CD4-positive, alpha-beta T cell treated with Interleukin-17A for 1 hour (primary cell): Measurements from ENCODE around the gene LRRC34.

Source experiments
- DNase-seq: peaks from one replicate; pipeline ENCODE4 v3.0.0-alpha.2; 2020

The LRRC34 gene, protein sequence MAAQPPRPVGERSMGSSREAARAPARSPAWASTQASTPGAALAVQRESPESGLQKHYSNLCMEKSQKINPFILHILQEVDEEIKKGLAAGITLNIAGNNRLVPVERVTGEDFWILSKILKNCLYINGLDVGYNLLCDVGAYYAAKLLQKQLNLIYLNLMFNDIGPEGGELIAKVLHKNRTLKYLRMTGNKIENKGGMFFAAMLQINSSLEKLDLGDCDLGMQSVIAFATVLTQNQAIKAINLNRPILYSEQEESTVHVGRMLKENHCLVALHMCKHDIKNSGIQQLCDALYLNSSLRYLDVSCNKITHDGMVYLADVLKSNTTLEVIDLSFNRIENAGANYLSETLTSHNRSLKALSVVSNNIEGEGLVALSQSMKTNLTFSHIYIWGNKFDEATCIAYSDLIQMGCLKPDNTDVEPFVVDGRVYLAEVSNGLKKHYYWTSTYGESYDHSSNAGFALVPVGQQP

DNA sequence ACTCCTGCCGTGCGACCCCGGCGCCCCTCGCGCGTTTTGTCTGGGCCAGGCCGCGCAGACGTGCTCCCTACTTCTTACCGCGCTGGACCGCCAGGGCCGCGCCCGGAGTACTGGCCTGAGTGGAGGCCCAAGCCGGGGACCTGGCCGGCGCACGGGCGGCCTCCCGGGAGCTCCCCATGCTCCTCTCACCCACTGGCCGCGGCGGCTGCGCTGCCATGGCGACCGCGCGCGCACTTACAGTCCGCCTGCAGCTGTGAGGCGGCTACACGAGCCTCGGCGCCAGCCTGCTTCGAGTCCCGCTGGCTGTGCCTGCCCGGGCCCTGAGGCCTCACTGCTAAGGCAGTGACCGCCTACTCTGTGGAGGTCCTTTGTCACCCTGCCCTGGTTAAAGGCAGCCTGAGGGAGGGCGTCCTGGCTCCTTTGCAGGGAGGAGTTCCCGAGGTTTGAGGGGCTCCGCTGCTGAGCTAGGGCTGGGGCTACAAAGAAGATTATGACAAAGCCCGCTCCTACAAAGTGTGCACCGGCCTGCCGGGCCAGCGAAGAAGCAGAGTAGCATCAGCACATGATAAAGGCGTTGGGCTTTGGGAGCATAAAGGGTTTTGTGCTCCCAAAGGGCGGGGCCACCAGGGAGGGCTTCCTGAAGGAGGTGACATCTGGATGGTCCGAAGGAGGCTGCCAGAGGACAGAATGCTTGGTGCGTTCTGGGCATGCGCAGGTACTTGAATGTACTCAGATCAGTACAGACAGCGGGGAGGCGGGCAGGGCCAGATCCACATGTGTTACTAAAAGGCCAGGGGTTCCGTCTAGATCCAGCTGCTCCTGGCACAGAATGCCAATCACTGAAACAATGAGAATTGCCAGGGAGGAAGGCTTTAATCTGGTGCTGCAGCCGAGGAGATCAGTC lies at the start of gene LRRC34, which contains the start of gene LRRIQ4:
Gene LRRC34 (minus strand): TSS at position 573 of the 904 bp plus-strand sequence. CDS start 356 bp downstream, at position 217.
Gene LRRIQ4 (plus strand): TSS at position 539 of the 904 bp plus-strand sequence. CDS start 9,052 bp downstream, outside the sequence.
- DNase-seq: peak; percentile 71

DNA sequence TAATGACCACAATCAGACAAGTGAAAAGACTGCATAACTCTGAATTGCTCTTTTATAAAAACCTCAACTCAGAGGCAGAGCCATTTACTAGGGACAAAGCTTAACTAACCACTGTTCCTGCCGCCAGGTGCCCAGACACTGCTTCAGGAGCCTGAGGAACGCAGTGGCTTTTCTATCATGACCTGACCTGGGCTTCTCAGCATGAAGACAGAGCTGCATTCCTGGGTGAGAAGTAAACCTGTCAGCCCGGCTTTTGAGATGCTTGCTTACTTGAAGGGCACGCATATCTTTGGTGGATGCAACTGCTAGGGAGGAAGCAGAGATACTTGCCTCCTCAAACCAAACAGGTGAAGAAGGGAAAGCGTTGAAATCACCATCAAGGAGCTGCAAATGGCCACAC lies 49.2 kb upstream of the LRRC34 start:
- DNase-seq: no peak

DNA sequence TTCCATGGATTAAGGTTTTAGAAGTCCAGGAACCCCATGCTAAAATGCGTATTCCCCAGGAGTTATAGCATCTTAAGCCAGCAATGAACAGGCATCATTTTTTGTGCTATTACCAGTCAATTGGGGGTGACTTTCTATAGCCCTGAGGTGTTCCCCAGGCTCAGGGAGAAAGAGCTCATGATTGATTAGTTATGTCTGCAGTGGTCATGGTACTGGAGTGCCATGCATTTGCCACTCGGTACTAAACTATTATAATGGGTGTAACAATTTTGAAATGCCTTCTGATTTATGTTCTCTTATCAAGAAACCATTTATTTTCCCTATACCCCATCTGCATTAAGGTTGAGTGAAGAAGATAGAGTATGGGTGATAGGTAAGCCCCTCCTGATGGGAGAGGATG lies 45.1 kb upstream of the LRRC34 start:
- DNase-seq: no peak

DNA sequence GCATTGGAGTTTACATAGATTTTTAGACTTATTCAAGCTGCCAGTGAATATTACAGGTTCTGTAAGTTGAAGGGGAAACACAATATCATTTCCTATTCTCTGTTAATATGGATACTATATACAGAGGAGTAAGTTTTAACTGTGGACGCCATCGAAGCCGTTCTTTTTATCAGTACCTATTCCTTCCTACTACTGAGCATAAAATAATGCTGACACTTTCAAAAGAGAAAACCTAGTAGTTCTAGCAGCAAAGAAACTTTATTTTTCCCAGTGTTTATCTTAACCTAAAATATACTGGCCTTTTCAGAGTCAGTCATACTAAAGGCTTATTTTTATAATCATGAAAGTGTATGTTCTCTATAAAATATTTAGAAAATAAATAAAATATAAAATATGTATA lies 42.8 kb upstream of the LRRC34 start:
- no peak for DNase-seq

DNA sequence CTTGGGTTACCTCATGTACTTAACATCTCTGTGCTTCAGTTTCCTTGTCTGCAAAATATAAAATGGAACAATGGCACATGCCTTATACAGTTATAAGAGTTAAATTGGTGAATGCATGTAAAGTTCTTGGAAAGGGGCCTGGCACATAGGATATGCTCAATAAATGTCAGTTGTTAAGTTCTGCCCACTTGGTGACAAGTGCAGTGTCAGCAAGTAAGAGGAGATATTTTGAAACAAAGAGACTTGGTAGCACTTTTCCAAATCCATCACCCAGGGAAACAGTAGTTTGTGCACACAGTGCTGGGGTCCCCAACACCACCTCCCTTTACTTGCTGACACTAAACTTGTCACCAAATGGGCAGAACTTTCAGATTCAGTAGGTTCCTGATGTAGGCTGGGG lies 37.9 kb upstream of the LRRC34 start:
- DNase-seq: no peak

DNA sequence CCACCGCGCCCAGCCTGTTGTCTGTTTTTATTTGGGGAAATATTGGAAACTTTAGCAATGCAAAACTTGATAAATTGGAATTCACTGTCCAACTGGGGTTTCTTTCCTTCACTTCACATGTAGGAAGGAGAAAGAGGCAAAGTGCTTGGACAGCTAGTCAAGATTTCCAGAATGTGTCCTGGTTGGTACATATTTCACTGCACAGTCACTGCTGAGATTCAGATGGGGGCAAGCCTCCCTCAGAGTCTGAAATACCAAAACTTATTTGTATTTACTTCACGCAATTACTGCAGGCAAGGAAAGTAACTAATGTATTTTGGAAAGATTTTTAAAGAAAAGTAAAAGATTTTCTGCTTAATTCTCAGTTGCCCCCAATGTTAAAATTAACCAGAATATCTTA lies 36.0 kb upstream of the LRRC34 start:
- no peak for DNase-seq

DNA sequence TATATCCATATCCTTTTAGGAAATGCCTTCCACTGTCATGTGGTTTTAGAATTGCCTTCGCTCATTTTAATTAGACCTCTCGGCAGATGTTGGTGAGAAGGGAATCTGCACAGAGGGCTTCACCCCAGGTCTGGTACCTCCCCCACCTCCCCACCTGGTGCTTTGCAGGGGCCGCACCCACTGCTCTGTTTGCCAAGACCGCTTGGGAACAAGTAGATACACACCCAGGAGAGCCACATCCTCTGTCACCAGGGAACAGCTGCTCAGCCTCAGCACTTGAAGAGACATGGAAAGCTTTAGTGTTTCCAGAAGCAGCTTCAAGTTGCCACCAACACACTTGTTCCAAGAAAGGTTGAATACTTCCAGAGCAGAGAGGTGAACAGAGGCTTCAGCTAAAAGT lies 35.2 kb upstream of the LRRC34 start:
- DNase-seq: no peak

DNA sequence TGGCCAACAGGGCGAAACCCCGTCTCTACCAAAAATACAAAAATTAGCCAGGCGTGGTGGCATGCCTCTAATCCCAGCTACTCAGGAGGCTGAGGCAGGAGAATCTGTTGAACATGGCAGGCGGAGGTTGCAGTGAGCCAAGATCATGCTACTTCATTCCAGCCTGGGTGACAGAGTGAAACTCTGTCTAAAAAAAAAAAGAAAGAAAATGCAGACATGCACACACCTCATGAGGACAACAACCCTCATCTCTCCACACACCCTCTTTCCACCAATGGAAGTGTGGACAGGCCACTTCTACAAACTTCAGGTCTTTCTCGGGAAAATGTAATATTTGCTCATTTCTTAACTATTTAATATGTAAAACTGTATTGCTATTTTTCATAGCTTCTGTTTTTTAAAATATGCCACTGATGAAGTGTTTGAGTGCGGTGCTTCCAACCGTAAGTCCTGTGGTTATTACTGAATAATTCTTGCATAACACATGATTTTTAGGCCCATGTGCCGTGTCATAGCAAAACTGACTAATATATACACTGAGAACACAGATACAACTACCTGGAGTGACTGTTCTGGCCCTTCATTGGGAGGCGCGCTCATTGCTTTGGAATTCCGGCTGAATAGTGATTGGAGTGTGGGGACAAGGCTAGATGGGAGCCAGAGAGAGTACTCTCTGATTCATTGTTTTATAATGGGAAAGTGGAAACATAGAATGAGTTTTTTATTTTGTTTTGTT lies 33.9 kb upstream of the LRRC34 start:
- no peak for DNase-seq

DNA sequence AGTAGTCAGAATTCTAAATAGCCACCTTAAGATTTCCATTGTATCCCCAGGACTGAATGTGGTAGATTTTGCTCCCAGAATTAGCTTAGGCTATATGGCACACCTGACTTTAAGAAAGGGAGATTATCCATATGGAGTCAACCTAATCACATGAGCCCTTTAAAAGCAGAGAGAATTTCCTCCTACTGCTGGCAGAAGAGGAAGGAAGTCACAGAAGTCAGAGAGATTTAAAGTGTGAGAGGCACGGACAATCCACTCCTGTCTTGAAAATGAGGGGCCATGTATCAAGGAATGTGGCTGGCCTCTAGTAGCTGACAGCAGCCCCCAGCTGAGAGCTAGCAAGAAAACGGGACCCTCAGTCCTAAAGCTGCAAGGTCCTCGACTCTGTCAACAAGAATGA lies 30.3 kb upstream of the LRRC34 start:
- no peak for DNase-seq

DNA sequence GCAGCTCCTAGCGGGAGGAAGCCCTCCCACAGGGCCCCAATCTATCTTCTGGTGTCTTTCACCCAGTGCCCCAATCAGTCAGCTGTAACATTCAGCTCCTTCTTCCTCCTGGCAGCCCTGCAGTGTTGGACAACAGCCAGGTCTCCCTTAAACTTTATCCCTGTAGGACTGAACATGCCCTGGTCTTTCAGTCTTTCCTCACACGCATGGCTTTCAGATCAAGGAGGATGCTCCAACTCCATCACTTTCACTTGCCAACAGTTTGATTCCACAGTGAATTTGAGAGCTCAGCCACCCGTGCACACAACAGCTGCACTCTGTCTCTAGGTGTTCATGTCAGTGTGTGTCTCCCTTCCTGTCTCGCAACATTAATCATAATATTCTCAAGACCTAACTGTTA lies 28.5 kb upstream of the LRRC34 start:
- DNase-seq: no peak

DNA sequence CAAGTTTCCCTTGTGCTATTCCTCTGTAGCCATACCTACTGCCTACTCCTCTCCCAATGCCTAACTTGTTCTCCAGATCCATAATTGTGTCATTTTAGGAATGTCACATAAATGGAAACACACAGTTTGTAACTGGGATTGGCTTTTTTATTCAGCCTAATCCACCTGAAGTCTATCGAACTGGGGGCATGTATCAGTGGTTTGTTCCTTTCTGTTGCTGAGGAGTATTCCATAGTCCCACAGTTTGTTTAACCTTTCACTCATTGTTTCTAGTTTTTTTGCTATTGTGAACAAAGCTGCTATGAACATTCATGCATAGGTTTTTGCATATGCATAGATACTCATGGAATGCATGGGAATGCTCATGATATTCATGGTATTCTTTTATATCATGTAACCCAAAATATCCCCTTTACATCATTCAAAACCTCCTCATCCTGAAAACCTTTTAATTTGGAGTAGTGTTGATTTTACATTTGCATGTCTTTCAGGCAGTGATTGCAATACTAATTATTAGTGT lies 25.9 kb upstream of the LRRC34 start:
- no peak for DNase-seq

DNA sequence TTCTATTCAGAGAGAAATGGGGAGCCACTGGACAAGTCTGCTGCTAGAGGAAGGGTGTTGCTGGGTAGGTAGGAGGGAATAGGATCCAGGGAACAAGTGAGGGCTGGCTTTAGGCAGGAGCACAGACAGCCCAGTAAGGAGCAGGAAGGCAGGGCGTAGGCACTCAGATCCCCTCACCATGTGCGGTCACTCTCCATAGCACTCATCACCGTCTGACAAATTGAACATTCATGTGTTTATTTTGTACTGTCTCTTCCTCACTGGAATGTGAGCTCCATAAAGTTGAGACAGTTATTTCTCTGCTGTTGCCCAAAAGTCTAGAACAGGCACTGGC lies 24.2 kb upstream of the LRRC34 start:
- no peak for DNase-seq

DNA sequence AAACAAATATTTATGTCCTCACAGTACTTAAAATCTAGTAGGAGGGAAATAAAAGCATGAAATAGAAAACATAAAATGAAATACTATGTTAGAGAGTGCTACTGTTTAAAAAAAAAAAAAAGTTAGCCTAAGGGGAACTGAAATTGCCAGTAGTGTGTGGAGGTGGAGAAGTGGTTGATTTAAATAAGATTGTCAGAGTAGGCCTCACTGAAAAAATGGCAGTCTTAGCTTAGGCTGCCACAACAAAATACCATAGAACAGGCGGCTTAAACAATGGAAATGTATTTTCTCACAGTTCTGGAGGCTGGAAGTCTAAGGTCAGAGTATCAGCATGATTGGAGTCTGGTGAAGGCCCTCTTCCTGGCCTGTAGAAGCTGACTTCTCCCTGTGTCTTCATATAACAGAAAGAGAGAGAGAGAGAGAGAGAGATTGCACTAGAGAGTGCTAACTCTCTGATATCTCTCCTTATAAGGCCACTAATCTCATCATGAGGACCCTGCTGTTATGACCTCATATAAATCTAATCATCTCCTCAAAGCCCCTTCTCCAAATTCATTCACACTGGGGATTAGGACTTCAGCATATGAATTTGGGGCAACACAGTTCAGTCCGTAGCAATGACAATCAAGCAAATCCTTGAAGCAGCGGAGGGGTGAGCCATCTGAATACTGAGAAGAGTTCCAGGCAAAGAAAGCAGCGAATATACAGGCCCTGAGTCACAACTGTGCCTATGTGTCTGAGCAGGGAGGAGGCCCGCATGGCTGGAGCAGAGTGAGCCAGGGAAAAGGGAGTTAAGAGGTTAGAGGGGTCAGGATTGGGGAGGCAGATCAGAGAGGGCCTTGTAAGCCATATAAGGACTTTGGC lies 23.6 kb upstream of the LRRC34 start:
- no peak for DNase-seq

DNA sequence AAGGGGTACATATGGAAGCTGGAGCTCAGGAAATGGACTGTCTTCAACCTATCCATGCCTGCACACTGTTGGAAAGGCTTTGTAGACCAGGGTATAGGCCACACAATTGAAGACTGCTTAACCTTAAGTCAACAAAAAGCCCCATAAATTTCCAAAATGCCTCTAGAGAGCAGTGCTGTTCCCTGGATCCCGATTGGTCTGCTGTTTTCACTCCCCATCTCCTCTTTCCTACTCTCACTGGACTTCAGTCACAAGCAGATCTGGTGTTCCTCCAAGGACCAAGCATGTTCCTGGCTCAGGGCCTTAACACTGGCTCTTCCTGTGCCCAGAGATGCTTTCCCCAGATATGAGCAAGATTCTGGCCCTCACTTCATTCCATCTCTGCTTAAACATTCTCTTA lies 22.8 kb upstream of the LRRC34 start:
- DNase-seq: no peak

DNA sequence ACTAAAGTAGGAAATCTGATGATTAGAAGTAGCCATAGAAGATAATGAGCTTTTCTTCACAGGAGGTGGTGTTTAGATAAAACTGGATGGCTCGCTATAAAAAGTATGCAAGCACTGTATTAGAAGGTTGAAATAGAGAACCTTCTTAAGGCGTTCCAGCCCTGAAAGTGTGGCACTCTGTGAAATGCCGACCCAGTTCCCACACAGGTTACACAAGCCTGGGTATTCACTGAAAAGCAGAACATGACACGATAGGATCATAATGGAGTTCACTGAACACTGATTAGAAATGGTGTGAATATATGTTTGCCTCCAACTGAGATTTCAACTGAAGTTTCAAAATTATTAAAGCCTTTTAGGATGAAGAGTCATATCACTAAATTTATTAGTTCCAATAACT lies 15.0 kb upstream of the LRRC34 start:
- no peak for DNase-seq

DNA sequence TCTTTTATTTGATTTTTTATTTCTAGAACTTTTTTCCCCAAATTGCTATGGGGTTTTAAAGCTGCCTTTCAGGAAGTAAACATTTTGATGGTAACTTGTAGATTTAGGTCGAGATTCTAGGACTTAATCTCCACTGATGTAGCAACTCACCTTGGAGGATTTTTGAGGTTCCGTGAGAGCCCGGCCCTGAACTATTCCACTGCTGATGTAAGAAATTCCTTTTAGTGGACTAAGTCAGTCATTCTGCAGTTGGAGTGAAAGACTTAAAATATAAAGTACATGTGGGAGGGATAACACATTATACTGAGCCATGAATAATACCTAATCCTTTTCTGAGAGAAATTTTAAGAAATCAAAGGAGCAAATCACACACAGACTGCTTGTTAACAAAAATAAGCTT lies 12.6 kb upstream of the LRRC34 start:
- no peak for DNase-seq

DNA sequence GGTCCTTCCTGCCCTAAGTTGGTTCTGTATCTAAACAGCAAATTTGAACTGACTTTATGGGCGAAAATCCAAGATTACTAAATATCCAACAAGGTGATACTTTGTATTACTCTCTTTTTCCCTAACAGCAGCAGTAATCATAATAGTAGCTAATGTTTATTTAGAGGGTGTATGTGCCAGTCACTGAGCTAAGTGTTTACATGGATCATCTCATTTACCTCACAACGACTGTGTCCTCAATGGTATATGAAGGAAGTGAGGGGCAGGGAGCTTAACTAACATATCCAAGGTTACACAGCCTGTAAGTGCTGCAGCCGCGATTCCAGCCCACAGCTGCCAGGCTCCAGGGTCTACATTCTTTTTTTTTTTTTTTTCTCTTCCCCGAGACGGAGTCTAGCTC lies 10.3 kb upstream of the LRRC34 start:
- no peak for DNase-seq

DNA sequence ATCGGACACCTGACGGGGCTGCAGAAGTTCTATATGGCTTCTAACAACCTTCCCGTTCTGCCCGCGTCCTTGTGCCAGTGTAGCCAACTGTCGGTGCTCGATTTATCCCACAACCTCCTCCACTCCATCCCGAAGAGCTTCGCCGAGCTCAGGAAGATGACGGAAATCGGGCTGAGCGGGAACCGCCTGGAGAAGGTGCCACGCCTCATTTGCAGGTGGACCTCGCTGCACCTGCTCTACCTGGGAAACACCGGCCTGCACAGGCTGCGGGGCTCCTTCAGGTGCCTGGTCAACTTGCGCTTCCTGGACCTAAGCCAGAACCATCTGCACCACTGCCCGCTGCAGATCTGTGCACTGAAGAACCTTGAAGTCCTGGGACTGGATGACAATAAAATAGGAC lies 9.8 kb upstream of the LRRC34 start:
- no peak for DNase-seq

DNA sequence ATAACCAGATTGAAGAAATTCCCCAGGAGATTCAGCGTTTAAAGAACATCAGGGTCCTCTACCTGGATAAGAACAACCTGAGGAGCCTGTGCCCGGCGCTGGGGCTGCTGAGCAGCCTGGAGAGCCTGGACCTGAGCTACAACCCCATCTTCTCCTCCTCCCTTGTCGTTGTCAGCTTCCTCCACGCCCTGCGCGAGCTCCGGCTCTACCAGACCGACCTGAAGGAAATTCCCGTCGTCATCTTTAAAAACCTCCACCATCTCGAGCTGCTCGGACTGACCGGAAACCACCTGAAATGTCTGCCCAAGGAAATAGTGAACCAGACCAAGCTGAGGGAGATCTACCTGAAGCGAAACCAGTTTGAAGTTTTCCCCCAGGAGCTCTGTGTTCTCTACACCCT lies 9.4 kb upstream of the LRRC34 start:
- DNase-seq: no peak

DNA sequence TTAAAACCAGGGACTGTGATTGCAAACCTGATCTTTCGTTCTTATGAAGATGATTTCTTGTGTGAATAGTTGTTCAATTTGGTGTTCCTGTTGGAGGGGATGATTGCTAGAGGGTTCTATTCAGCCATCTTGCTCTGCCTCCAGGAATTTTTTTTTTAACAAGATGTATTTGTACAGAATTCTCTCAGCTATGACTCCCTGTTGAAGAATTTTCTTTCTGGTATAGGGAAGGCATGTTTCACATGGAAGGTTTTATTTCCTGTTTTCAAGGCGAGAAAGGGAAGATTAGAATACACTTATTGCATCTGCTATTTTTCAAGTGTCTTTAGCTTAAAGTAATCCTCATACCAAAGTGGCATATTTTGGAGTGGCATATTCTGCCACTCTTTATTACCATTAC lies 5.6 kb upstream of the LRRC34 start:
- DNase-seq: no peak

DNA sequence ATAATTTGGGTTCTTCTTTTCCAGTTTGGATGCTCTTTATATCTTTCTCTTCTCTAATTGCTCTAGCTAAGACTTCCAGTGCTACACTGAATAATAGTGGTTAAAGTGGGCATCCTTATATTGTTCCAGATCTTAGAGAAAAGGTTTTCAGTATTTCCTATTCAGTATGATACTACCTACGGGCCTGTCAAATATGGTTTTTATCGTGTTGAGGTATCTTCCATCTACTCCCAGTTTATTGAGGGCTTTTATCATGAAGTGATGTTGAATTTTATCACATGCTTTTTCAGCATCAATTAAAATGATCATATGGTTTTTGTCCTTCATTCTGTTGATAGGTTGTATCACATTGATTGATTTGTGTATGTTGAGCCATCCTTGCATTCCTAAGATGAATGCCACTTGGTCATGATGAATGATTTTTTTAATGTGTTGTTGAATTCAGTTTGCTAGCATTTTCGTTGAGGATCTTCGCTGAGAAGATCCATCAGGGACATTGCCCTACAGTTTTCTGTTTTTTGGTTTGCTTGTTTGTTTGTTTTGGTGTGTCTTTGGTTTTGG lies 3.0 kb upstream of the LRRC34 start:
- DNase-seq: no peak
